IgD-negative memory B cell (primary cell): ENCODE data around the gene RAP1GAP. TPM values are rescaled to one million over a fixed set of nuclear protein-coding genes. Genes with fewer than 3 reads are reported as not detected.

Source experiments
- H3K27ac Mint-ChIP-seq, 3 donors: one replicate each; pipeline ENCODE4 v1.8.0; 2020 to 2022; ENCODE audit warnings: mild to moderate bottlenecking in 3 of 3, mixed read lengths in 3 of 3, moderate library complexity in 1 of 3
- H3K27me3 Mint-ChIP-seq: one replicate; pipeline ENCODE4 v1.8.0; 2021; ENCODE audit warnings: mixed read lengths
- H3K36me3 Mint-ChIP-seq: one replicate; pipeline ENCODE4 v1.8.0; 2020; ENCODE audit warnings: mild to moderate bottlenecking, mixed read lengths
- H3K4me1 Mint-ChIP-seq, 3 donors: one replicate each; pipeline ENCODE4 v1.8.0; 2020 to 2022; ENCODE audit warnings: mixed read lengths in 3 of 3, mild to moderate bottlenecking in 1 of 3
- H3K4me3 Mint-ChIP-seq, 4 donors: one replicate each; pipeline ENCODE4 v1.8.0; 2020 to 2022; ENCODE audit warnings: mild to moderate bottlenecking in 4 of 4, mixed read lengths in 4 of 4, moderate library complexity in 3 of 4
- H3K9me3 Mint-ChIP-seq, 3 donors: one replicate each; pipeline ENCODE4 v1.8.0; 2020 to 2021; ENCODE audit warnings: mixed read lengths in 3 of 3, mild to moderate bottlenecking in 1 of 3
- polyA plus RNA-seq: library from polyadenylated mRNA; unstranded; fragments of 300-500 nt; fragmentation: Illumina TruSeq; gene quantifications from one replicate; pipeline ENCODE4 v1.2.3, GENCODE V29; 2021

Gene RAP1GAP
- polyA plus RNA-seq, 1 donor from 2014 or later = not detected

- H3K4me1 Mint-ChIP-seq = peaks cover 4 to 10% (median 7%) of the 10 kb centered on the region in 3 donors
- H3K36me3 Mint-ChIP-seq = no peaks in the 10 kb centered on the region
- no peak overlapping the region for H3K4me3 Mint-ChIP-seq
- peaks cover 0 to 3% (median 0%) of the 10 kb centered on the region in 3 donors for H3K9me3 Mint-ChIP-seq
- peaks cover 8% of the 10 kb centered on the region for H3K27me3 Mint-ChIP-seq
- H3K27ac Mint-ChIP-seq = no peak overlapping the region
Measured at GRCh38 chr1:21610989-21611785, 58.0 kb downstream of the RAP1GAP start.

GRCh38 chr1:21610027-21610426 is 59.1 kb downstream of the RAP1GAP start:
- Mint-ChIP-seq H3K4me1 (peaks cover 4 to 10% (median 7%) of the 10 kb centered on the region in 3 donors), H3K36me3 (no peaks in the 10 kb centered on the region), H3K27me3 (peaks cover 8% of the 10 kb centered on the region), H3K9me3 (peaks cover 0 to 4% (median 0%) of the 10 kb centered on the region in 3 donors), H3K4me3 (no peak overlapping the region), H3K27ac (peak overlapping the region in 1 of 3 donors; percentile 46)

- Mint-ChIP-seq H3K27me3 (peaks cover 8% of the 10 kb centered on the region), H3K4me1 (peaks cover 4 to 10% (median 7%) of the 10 kb centered on the region in 3 donors), H3K27ac (no peak overlapping the region)
Measured at GRCh38 chr1:21608798-21609197, 60.4 kb downstream of the RAP1GAP start.

GRCh38 chr1:21607549-21608529 is 61.3 kb downstream of the RAP1GAP start:
- Mint-ChIP-seq H3K36me3 (peaks cover 1% of the 10 kb centered on the region), H3K4me1 (peaks cover 4 to 10% (median 7%) of the 10 kb centered on the region in 3 donors), H3K27ac (peak overlapping the region in 1 of 3 donors; percentile 62), H3K27me3 (peaks cover 8% of the 10 kb centered on the region), H3K9me3 (peaks cover 0 to 4% (median 0%) of the 10 kb centered on the region in 3 donors), H3K4me3 (peak overlapping the region in 3 of 4 donors; percentile 62 to 90 (median 78))

More at GRCh38 chr1:21608798-21609197, 60.4 kb downstream of the RAP1GAP start:
- peak overlapping the region in 1 of 4 donors; percentile 68 for H3K4me3 Mint-ChIP-seq
- peaks cover 0 to 4% (median 0%) of the 10 kb centered on the region in 3 donors for H3K9me3 Mint-ChIP-seq
- peaks cover 1% of the 10 kb centered on the region for H3K36me3 Mint-ChIP-seq

GRCh38 chr1:21605964-21606705 is 63.0 kb downstream of the RAP1GAP start:
- H3K9me3 Mint-ChIP-seq = peaks cover 0 to 4% (median 0%) of the 10 kb centered on the region in 3 donors
- peaks cover 1% of the 10 kb centered on the region for H3K36me3 Mint-ChIP-seq
- peaks cover 9% of the 10 kb centered on the region for H3K27me3 Mint-ChIP-seq
- H3K4me3 Mint-ChIP-seq = no peak overlapping the region
- no peak overlapping the region for H3K27ac Mint-ChIP-seq
- H3K4me1 Mint-ChIP-seq = peaks cover 4 to 10% (median 7%) of the 10 kb centered on the region in 3 donors

- Mint-ChIP-seq H3K4me1 (peaks cover 4 to 10% (median 9%) of the 10 kb centered on the region in 3 donors), H3K36me3 (peaks cover 4% of the 10 kb centered on the region), H3K4me3 (no peak overlapping the region), H3K27me3 (peaks cover 16% of the 10 kb centered on the region), H3K9me3 (peaks cover 0 to 4% (median 0%) of the 10 kb centered on the region in 3 donors), H3K27ac (no peak overlapping the region)
Measured at GRCh38 chr1:21605012-21605715, 64.0 kb downstream of the RAP1GAP start.

GRCh38 chr1:21604208-21604957 is 64.8 kb downstream of the RAP1GAP start:
- Mint-ChIP-seq H3K36me3 (peaks cover 4% of the 10 kb centered on the region), H3K4me1 (peaks cover 4 to 10% (median 9%) of the 10 kb centered on the region in 3 donors), H3K4me3 (peak overlapping the region in 1 of 4 donors; percentile 13), H3K27ac (peak overlapping the region in 1 of 3 donors; percentile 63), H3K9me3 (peaks cover 0 to 4% (median 0%) of the 10 kb centered on the region in 3 donors), H3K27me3 (peaks cover 22% of the 10 kb centered on the region)

GRCh38 chr1:21603177-21604138 is 65.7 kb downstream of the RAP1GAP start:
- H3K4me3 Mint-ChIP-seq = peak overlapping the region in 1 of 4 donors; percentile 31
- peaks cover 4 to 10% (median 9%) of the 10 kb centered on the region in 3 donors for H3K4me1 Mint-ChIP-seq
- H3K9me3 Mint-ChIP-seq = peaks cover 0 to 4% (median 0%) of the 10 kb centered on the region in 3 donors
- no peak overlapping the region for H3K27ac Mint-ChIP-seq
- peaks cover 4% of the 10 kb centered on the region for H3K36me3 Mint-ChIP-seq
- H3K27me3 Mint-ChIP-seq = peaks cover 25% of the 10 kb centered on the region

GRCh38 chr1:21601278-21602048 is 67.7 kb downstream of the RAP1GAP start:
- Mint-ChIP-seq H3K27me3 (peaks cover 21% of the 10 kb centered on the region), H3K4me1 (peaks cover 0 to 2% (median under 1%) of the 10 kb centered on the region in 3 donors), H3K27ac (no peak overlapping the region), H3K4me3 (no peak overlapping the region), H3K9me3 (peaks cover 0 to 1% (median 0%) of the 10 kb centered on the region in 3 donors), H3K36me3 (peaks cover 4% of the 10 kb centered on the region)

GRCh38 chr1:21599402-21599801 is 69.8 kb downstream of the RAP1GAP start:
- Mint-ChIP-seq H3K27ac (no peak overlapping the region), H3K4me1 (peaks cover 0 to 2% (median 0%) of the 10 kb centered on the region in 3 donors), H3K27me3 (peaks cover 24% of the 10 kb centered on the region), H3K4me3 (no peak overlapping the region), H3K9me3 (no peaks in the 10 kb centered on the region), H3K36me3 (peaks cover 4% of the 10 kb centered on the region)

GRCh38 chr1:21598904-21599303 is 70.3 kb downstream of the RAP1GAP start:
- no peaks in the 10 kb centered on the region for H3K9me3 Mint-ChIP-seq
- no peak overlapping the region for H3K4me3 Mint-ChIP-seq
- H3K27me3 Mint-ChIP-seq = peaks cover 25% of the 10 kb centered on the region

More at GRCh38 chr1:21598904-21599303, 70.3 kb downstream of the RAP1GAP start:
- Mint-ChIP-seq H3K27ac (no peak overlapping the region), H3K36me3 (peaks cover 2% of the 10 kb centered on the region), H3K4me1 (peaks cover 0 to 2% (median 0%) of the 10 kb centered on the region in 3 donors)
